H1 (cell line): Measurements from ENCODE around the gene ARHGAP8. TPM values are rescaled to one million over a fixed set of nuclear protein-coding genes. Genes with fewer than 3 reads are reported as not detected.

Source experiments
- CTCF ChIA-PET: fragments of 300-600 bp; sonication (Branson Sonifier 250); formaldehyde crosslinking; loops from one replicate; lab custom pipeline; 2021; ENCODE audit not compliant: partially characterized antibody; lab: Charles Lee
- POLR2A ChIA-PET: fragments of 300-600 bp; sonication (Branson Sonifier 250); formaldehyde crosslinking; loops from one replicate; lab custom pipeline; 2021; ENCODE audit warnings: inconsistent platforms; ENCODE audit not compliant: partially characterized antibody; lab: Charles Lee
- DNase-seq, 2 experiments: peaks; one replicate each; pipeline versions ENCODE4 v3.0.0 to v3.0.0-alpha.2; 2010 to 2022; ENCODE audit warnings: low spot score in 2 of 2, low read depth in 1 of 2, mixed read lengths in 1 of 2
- FAIRE-seq: peaks from 2 replicates; lab custom pipeline; 2011; peaks lifted over from hg19 to GRCh38; lab: Jason Lieb, UNC
- H2AFZ ChIP-seq: 2 replicates; pipeline ENCODE4 v1.8.1; 2012; ENCODE audit warnings: low read length, inconsistent platforms
- H2AK5ac ChIP-seq: 2 replicates; pipeline ENCODE4 v1.6.1; 2013; ENCODE audit warnings: low read depth, low read length
- H2BK120ac ChIP-seq: replicated peaks from 2 replicates; pipeline ENCODE3; 2013; ENCODE audit warnings: low read depth, low read length, inconsistent platforms
- H2BK12ac ChIP-seq: 2 replicates; pipeline ENCODE4 v1.6.1; 2013; ENCODE audit warnings: low read depth, low read length
- H2BK15ac ChIP-seq: 2 replicates; pipeline ENCODE4 v1.6.1; 2013; ENCODE audit warnings: low read length
- H2BK20ac ChIP-seq: 2 replicates; pipeline ENCODE4 v1.6.1; 2013; ENCODE audit warnings: low read length
- H2BK5ac ChIP-seq: 2 replicates; pipeline ENCODE4 v1.6.1; 2013; ENCODE audit warnings: low read depth, low read length
- H3K14ac ChIP-seq: 2 replicates; pipeline ENCODE4 v1.6.1; 2013; ENCODE audit warnings: inconsistent platforms; ENCODE audit not compliant: insufficient read length
- H3K18ac ChIP-seq: 2 replicates; pipeline ENCODE4 v1.6.1; 2013; ENCODE audit warnings: low read length; ENCODE audit errors: extremely low read depth
- H3K23ac ChIP-seq: 2 replicates; pipeline ENCODE4 v1.6.1; 2013; ENCODE audit warnings: inconsistent platforms; ENCODE audit not compliant: insufficient read length
- H3K23me2 ChIP-seq: 2 replicates; pipeline ENCODE4 v1.6.1; 2013; ENCODE audit warnings: low read depth, low read length
- H3K27ac ChIP-seq: 2 replicates; pipeline ENCODE4 v1.6.1; 2011; ENCODE audit warnings: low read depth, low read length, inconsistent platforms
- H3K27me3 ChIP-seq, 4 experiments: replicated peaks in 1 of 4; 1 replicate in 1 of 4; 2 replicates in 3 of 4; pipeline versions ENCODE4 v1.6.1 to v1.8.1; 2011 to 2013; ENCODE audit warnings: low read length in 3 of 4, mild to moderate bottlenecking in 3 of 4, inconsistent platforms in 2 of 4, mixed read lengths in 2 of 4, moderate library complexity in 1 of 4; ENCODE audit not compliant: control insufficient read depth in 3 of 4, insufficient read depth in 3 of 4; ENCODE audit errors: extremely low read depth in 1 of 4
- H3K36me3 ChIP-seq, 4 experiments: 2 replicates each; pipeline versions ENCODE4 v1.6.1 to v1.8.1; 2011 to 2013; ENCODE audit warnings: mild to moderate bottlenecking in 4 of 4, low read length in 3 of 4, moderate library complexity in 2 of 4, control low read depth in 1 of 4, inconsistent platforms in 1 of 4; ENCODE audit not compliant: insufficient read depth in 4 of 4, control insufficient read depth in 2 of 4
- H3K4ac ChIP-seq: replicated peaks from 2 replicates; pipeline ENCODE3; 2013; ENCODE audit warnings: low read length, low read depth, mixed read lengths, inconsistent platforms; ENCODE audit not compliant: insufficient read length
- H3K4me1 ChIP-seq, 4 experiments: replicated peaks in 1 of 4; 1 replicate in 1 of 4; 2 replicates in 3 of 4; pipeline versions ENCODE4 v1.6.1 to v1.8.1; 2011 to 2013; ENCODE audit warnings: low read length in 3 of 4, inconsistent platforms in 2 of 4, mixed read lengths in 1 of 4; ENCODE audit not compliant: insufficient read depth in 4 of 4, control insufficient read depth in 3 of 4
- H3K4me2 ChIP-seq, 2 experiments: 2 replicates each; pipeline versions ENCODE4 v1.6.1 to v1.8.1; 2011 to 2013; ENCODE audit warnings: low read depth in 2 of 2, low read length in 2 of 2, control low read depth in 1 of 2, inconsistent platforms in 1 of 2, mild to moderate bottlenecking in 1 of 2; ENCODE audit not compliant: insufficient read depth in 1 of 2
- H3K4me3 ChIP-seq, 4 experiments: fragments of 200-600, 300-600 bp in 1 of 4; sonication (generic), shearing (Covaris generic), sonication (Bioruptor Twin) in 1 of 4; 2 replicates each; pipeline versions ENCODE4 v1.5.1 to v1.8.1; 2011 to 2016; ENCODE audit warnings: low read length in 4 of 4, low read depth in 3 of 4, control low read depth in 2 of 4, inconsistent platforms in 2 of 4, mild to moderate bottlenecking in 2 of 4, mixed read lengths in 1 of 4, moderate library complexity in 1 of 4; ENCODE audit not compliant: insufficient read depth in 2 of 4; ENCODE audit errors: extremely low read depth in 1 of 4
- H3K56ac ChIP-seq: replicated peaks from 2 replicates; pipeline ENCODE3; 2013; ENCODE audit warnings: low read depth, mild to moderate bottlenecking, mixed read lengths, low read length, inconsistent platforms; ENCODE audit not compliant: insufficient read length
- H3K79me1 ChIP-seq: 2 replicates; pipeline ENCODE4 v1.6.1; 2013; ENCODE audit warnings: low read depth, low read length, control low read depth
- H3K79me2 ChIP-seq, 2 experiments: 2 replicates each; pipeline versions ENCODE4 v1.6.1 to v1.8.1; 2012 to 2013; ENCODE audit warnings: low read length in 2 of 2, mild to moderate bottlenecking in 2 of 2, inconsistent platforms in 1 of 2; ENCODE audit not compliant: insufficient read depth in 2 of 2, control insufficient read depth in 1 of 2
- H3K9ac ChIP-seq, 4 experiments: replicated peaks in 1 of 4; 1 replicate in 1 of 4; 2 replicates in 3 of 4; pipeline versions ENCODE4 v1.6.1 to v1.8.1; 2011 to 2013; ENCODE audit warnings: low read depth in 3 of 4, low read length in 3 of 4, control low read depth in 2 of 4, mild to moderate bottlenecking in 2 of 4, moderate library complexity in 2 of 4, inconsistent platforms in 1 of 4; ENCODE audit errors: extremely low read depth in 1 of 4
- H3K9me3 ChIP-seq, 2 experiments: 2 replicates each; pipeline versions ENCODE4 v1.6.1 to v1.8.1; 2012 to 2013; ENCODE audit warnings: mild to moderate bottlenecking in 2 of 2, moderate library complexity in 2 of 2, control low read depth in 1 of 2, inconsistent platforms in 1 of 2, low read depth in 1 of 2, low read length in 1 of 2, mixed read lengths in 1 of 2; ENCODE audit not compliant: insufficient read depth in 2 of 2
- H4K20me1 ChIP-seq, 2 experiments: replicated peaks in 1 of 2; 2 replicates each; pipeline versions ENCODE3 to v1.8.1; 2011 to 2013; ENCODE audit warnings: inconsistent platforms in 2 of 2, low read length in 2 of 2, mild to moderate bottlenecking in 1 of 2; ENCODE audit not compliant: insufficient read depth in 2 of 2, control insufficient read depth in 1 of 2
- H4K5ac ChIP-seq: 2 replicates; pipeline ENCODE4 v1.6.1; 2013; ENCODE audit warnings: low read length, low read depth, mixed read lengths, inconsistent platforms; ENCODE audit not compliant: insufficient read length
- H4K8ac ChIP-seq: 2 replicates; pipeline ENCODE4 v1.8.0; 2013; ENCODE audit warnings: mild to moderate bottlenecking, moderate library complexity, low read length, inconsistent platforms; ENCODE audit not compliant: insufficient read depth; ENCODE audit errors: extremely low read depth
- H4K91ac ChIP-seq: replicated peaks from 2 replicates; pipeline ENCODE3; 2013; ENCODE audit warnings: low read length, mixed read lengths, inconsistent platforms; ENCODE audit not compliant: insufficient read length
- CHD2 ChIP-seq: IDR thresholded peaks from 2 replicates; pipeline ENCODE4 v1.6.1; 2012; ENCODE audit warnings: low read length, improper control_type of control experiment
- CTBP2 ChIP-seq: IDR thresholded peaks from 2 replicates; pipeline ENCODE4 v1.7.0; 2011; ENCODE audit warnings: borderline replicate concordance, mild to moderate bottlenecking, moderate library complexity, mixed read lengths, low read length; ENCODE audit not compliant: insufficient read depth, insufficient read length
- KDM1A ChIP-seq: fragments of 200-600, 300-600 bp; sonication (generic); IDR thresholded peaks from 2 replicates; pipeline ENCODE4 v1.7.1; 2016; ENCODE audit warnings: mild to moderate bottlenecking, low read length, borderline replicate concordance
- PHF8 ChIP-seq: fragments of 200-600 bp; sonication (generic); conservative IDR thresholded peaks from 2 replicates; pipeline ENCODE4 v1.7.1; 2012; ENCODE audit warnings: low read depth, mild to moderate bottlenecking, inconsistent platforms, low read length, moderate library complexity
- RAD21 ChIP-seq, 2 experiments: IDR thresholded peaks in 1 of 2; conservative IDR thresholded peaks in 1 of 2; 2 replicates each; pipeline ENCODE4 v1.6.1; 2011; ENCODE audit warnings: low read depth in 2 of 2, low read length in 2 of 2, improper control_type of control experiment in 1 of 2, inconsistent platforms in 1 of 2, mild to moderate bottlenecking in 1 of 2, moderate library complexity in 1 of 2
- RNF2 ChIP-seq: fragments of 200-900, 300-1000 bp; sonication (generic); IDR thresholded peaks from 2 replicates; pipeline ENCODE4 v1.7.1; 2016; ENCODE audit warnings: borderline replicate concordance, low read depth, mild to moderate bottlenecking, antibody characterized with exemption, low read length; ENCODE audit not compliant: poor library complexity, severe bottlenecking; ENCODE audit errors: missing control alignments
- WGBS, 2 experiments: shearing (Covaris generic) in 1 of 2; methylation state at CpG; one replicate each; pipeline versions ENCODE4 v1.1.6 to v1.1.7; 2013 to 2015; ENCODE audit warnings: low lambda C conversion rate in 2 of 2, mixed read lengths in 2 of 2, inconsistent platforms in 1 of 2, low coverage in 1 of 2, missing lambda C conversion rate in 1 of 2; ENCODE audit not compliant: insufficient replicate concordance in 2 of 2, insufficient coverage in 1 of 2, insufficient read length in 1 of 2; ENCODE audit errors: extremely low coverage in 1 of 2, missing lambda C conversion rate in 1 of 2; 5-methylcytosine and 5-hydroxymethylcytosine counted together
- polyA plus RNA-seq, 7 experiments: library from polyadenylated mRNA; depleted of rRNA in 3 of 7; stranded (reverse) in 5 of 7; unstranded in 2 of 7; fragments of >200 nt in 5 of 7; fragments of 200-250 nt in 2 of 7; gene quantifications; 1 replicate in 5 of 7; 2 replicates in 1 of 7; 4 replicates in 1 of 7; pipeline versions ENCODE4 v1.2.1 to v1.2.3, GENCODE V29; 2011 to 2013; ENCODE audit warnings: missing spikeins in 2 of 7, mixed read lengths in 2 of 7
- total RNA-seq: library from RNA; stranded (reverse); fragmentation: NEBNext Ultra II Directional; extraction: Animal tissue kit (Norgen Biotek cat#: 25700); gene quantifications from 2 replicates; pipeline ENCODE4 v1.2.1, GENCODE V29; 2021
- TF ChIP-seq, protein P1 (sequence below), 3 experiments: IDR thresholded peaks; 1 replicate in 2 of 3; 2 replicates in 1 of 3; pipeline versions ENCODE4 v1.5.1 to v1.6.1; 2011; ENCODE audit warnings: low read length in 3 of 3, mild to moderate bottlenecking in 3 of 3, inconsistent platforms in 2 of 3, low read depth in 1 of 3, moderate library complexity in 1 of 3; ENCODE audit not compliant: insufficient read depth in 1 of 3; ENCODE audit errors: control extremely low read depth in 1 of 3
- TF ChIP-seq, protein P2 (sequence below): IDR thresholded peaks from 2 replicates; pipeline ENCODE4 v1.6.1; 2011; ENCODE audit warnings: low read depth, mild to moderate bottlenecking, low read length; ENCODE audit not compliant: insufficient read depth

The ARHGAP8 gene
- total and polyA plus RNA-seq, 2 of the 8 experiments (the other 6 are each of a cell fraction or from before 2014, with no cell fraction given) = 35.6 to 47.7 TPM

DNA sequence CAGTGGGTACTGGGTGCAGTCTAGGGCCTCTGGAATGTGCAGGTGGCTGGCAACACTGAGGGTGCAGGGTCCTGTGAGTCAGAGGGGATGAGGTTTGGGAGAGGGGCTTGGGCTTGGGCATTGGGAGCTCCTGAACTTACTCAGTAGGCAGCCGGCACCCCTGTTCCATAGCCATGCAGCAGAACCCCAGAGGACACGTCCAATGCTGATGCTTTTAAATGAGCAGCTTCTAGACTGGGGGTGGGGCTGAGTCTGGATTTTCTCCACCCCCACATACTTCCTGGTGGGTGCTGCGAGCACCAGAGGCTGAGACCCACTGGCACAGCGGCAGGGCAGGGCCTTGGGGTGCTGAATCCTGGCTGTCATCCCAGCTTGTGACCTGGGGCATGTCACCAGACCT is 71.4 kb downstream of the ARHGAP8 start:
- H3K56ac ChIP-seq = no peak overlapping the region
- no peak overlapping the region for H4K5ac ChIP-seq
- H2AFZ ChIP-seq = no peak overlapping the region
- peaks cover 0 to 3% of the 10 kb centered on the region in 2 experiments for H4K20me1 ChIP-seq
- H3K18ac ChIP-seq = no peak overlapping the region
- no peak overlapping the region for H3K4me3 ChIP-seq
- no peak overlapping the region for H3K27ac ChIP-seq
- POLR2A ChIA-PET = interaction anchor here (0.7 to 1.2 kb wide), 2 partner anchors 9 to 12 kb away, joined by 3 to 4 read pairs; no protein-coding TSS in a partner anchor
- DNase-seq (no peak), FAIRE-seq (no peak)
- H3K27me3 ChIP-seq = no peaks in the 10 kb centered on the region
- 91% methylated on average over 4 of the region's 4 CpGs; no CpG with 5 or more reads in 1 of the 2 experiments for WGBS, 2 experiments
- H3K4ac ChIP-seq = no peak overlapping the region
- H2AK5ac ChIP-seq = no peak overlapping the region
- peaks cover 0 to 13% (median 5%) of the 10 kb centered on the region in 4 experiments; a peak in 6 of 7 replicates for H3K4me1 ChIP-seq
- H2BK120ac ChIP-seq = no peak overlapping the region
- no peaks in the 10 kb centered on the region for H3K9me3 ChIP-seq
- no peak overlapping the region for H2BK12ac ChIP-seq
- peaks cover 0 to 6% (median 4%) of the 10 kb centered on the region in 4 experiments; a peak in 3 of 8 replicates for H3K36me3 ChIP-seq
- H3K4me2 ChIP-seq = no peak overlapping the region
- H2BK5ac ChIP-seq = no peak overlapping the region
- no peak overlapping the region; the same call in 1 of the 2 replicates for H4K8ac ChIP-seq
- CTCF ChIA-PET = interaction anchor here (0.6 to 1.8 kb wide), 6 partner anchors 15 to 272 kb away, joined by 3 to 5 read pairs (median 4); no protein-coding TSS in a partner anchor
- H2BK20ac ChIP-seq = no peak overlapping the region
- no peak overlapping the region for H2BK15ac ChIP-seq
- no peaks in the 10 kb centered on the region for H3K79me2 ChIP-seq
- no peak overlapping the region for H3K9ac ChIP-seq
- no peak overlapping the region for H4K91ac ChIP-seq
- H3K14ac ChIP-seq = no peak overlapping the region
- H3K23ac ChIP-seq = no peak overlapping the region
- no peaks in the 10 kb centered on the region for H3K23me2 ChIP-seq
- H3K79me1 ChIP-seq = no peaks in the 10 kb centered on the region
- TF ChIP-seq CTBP2 (no peak), KDM1A (no peak), CHD2 (no peak), RNF2 (no peak), RAD21 (IDR thresholded peaks at IDR 0.05 in 1 of 2, conservative IDR thresholded peaks at IDR 0.05 in 1 of 2; ENCODE audit: low read depth in 2 of 2, low read length in 2 of 2) (no peak), PHF8 (no peak)
- TF ChIP-seq, protein P1, sequence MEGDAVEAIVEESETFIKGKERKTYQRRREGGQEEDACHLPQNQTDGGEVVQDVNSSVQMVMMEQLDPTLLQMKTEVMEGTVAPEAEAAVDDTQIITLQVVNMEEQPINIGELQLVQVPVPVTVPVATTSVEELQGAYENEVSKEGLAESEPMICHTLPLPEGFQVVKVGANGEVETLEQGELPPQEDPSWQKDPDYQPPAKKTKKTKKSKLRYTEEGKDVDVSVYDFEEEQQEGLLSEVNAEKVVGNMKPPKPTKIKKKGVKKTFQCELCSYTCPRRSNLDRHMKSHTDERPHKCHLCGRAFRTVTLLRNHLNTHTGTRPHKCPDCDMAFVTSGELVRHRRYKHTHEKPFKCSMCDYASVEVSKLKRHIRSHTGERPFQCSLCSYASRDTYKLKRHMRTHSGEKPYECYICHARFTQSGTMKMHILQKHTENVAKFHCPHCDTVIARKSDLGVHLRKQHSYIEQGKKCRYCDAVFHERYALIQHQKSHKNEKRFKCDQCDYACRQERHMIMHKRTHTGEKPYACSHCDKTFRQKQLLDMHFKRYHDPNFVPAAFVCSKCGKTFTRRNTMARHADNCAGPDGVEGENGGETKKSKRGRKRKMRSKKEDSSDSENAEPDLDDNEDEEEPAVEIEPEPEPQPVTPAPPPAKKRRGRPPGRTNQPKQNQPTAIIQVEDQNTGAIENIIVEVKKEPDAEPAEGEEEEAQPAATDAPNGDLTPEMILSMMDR (IDR thresholded peaks at IDR 0.05; ENCODE audit: control extremely low read depth in 1 of 3, insufficient read depth in 1 of 3, low read depth in 1 of 3, low read length in 3 of 3) = no peak
- TF ChIP-seq, protein P2, sequence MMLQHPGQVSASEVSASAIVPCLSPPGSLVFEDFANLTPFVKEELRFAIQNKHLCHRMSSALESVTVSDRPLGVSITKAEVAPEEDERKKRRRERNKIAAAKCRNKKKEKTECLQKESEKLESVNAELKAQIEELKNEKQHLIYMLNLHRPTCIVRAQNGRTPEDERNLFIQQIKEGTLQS = no peak
